Measurements from ENCODE around the gene ZFP64.

ZFP64 gene

DNA sequence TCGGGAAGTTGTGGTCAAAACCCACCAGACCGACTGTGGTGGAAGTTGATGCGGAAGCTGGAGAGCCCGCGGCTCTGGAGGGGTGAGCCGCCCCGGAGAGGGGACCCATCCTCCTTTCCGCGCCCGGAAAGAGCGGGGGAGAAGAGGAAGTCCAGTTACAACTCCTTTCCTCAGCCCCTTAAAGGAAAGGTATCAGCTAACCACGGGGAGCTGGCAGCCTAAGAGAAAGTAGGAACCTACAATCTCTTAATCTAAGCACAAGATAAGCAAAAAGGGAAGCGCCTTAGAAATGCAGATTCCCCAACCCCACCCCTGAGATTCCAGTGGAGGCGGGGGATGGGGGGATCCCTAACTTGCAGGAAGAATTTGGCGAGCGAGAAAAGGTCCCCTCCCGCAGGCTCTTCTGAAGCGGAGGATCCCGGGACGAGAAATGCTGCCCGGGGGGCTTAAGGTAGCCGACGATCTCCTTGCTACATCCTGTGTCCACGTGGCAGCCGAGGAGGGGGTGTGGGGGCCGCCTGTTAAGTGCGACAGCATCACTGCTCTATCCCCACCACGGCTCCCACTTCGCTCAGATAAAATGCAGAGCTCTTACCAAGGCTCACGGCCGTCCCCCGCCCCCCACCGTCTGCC is 87.5 kb downstream of the ZFP64 start:
- no peak for DNase-seq

- DNase-seq, result no peak
Observed at GRCh38 chr20:52103335-52103912, 88.2 kb downstream of the ZFP64 start.

DNA sequence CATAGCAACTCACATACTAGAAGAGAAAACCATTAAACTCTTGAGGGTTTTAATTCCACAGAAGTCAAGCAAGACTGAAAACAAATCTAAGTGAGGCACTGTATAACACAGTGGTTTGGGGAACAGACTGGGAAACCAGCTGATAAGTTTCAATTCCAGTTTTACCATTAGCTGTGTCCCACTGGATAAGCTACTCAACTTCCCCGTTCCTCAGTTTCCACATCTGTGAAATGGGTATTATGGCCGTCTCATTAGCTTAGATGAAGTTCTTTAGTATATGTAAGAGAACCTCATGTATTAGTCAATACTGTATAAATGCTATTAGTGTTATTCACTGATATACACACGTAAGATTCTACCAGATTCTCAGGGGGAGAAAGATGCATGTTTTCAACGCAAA is 89.0 kb downstream of the ZFP64 start:
- no peak for DNase-seq

DNA sequence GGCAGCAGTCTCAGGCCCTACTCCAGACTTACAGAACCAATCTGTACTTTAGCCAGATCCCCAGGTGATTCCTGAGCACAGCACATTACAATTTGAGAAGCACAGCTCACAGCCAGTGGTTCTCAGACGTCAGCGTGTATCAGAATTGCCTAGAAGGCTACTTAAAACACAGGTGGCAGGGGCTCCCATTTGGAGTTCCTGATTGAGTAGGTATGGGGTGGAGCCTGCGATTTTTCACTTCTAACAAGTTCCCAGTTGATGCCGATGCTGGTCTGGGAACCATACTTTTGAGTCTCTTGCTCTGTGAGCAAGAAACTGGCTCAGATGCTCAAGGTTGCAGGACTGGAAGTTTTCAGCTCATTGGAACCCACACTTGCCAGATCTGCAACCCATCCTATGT is 89.5 kb downstream of the ZFP64 start:
- DNase-seq, result no peak
